Brain microvascular endothelial cell (primary cell): Measurements from ENCODE around the gene PCDHGA9.
"Not testable (repeated sequence)": the region's sequence is repeated elsewhere in the genome, so short reads cannot be mapped to it uniquely, and the experiment has no call there.

Experiments
- DNase-seq: peaks from one replicate; pipeline ENCODE4 v3.0.0-alpha.2; 2020
- H3K27ac ChIP-seq: fragments of 250-450 bp; sonication (Bioruptor Pico); 2 replicates; pipeline ENCODE4 v1.5.1; 2020; ENCODE audit warnings: mild to moderate bottlenecking, moderate library complexity
- H3K27me3 ChIP-seq: fragments of 250-450 bp; sonication (Bioruptor Pico); replicated peaks from 2 replicates; pipeline ENCODE4 v1.5.1; 2020; ENCODE audit warnings: mild to moderate bottlenecking
- H3K36me3 ChIP-seq: fragments of 250-450 bp; sonication (Bioruptor Pico); replicated peaks from 2 replicates; pipeline ENCODE4 v1.5.1; 2020; ENCODE audit warnings: mild to moderate bottlenecking
- H3K4me3 ChIP-seq: 2 replicates; pipeline ENCODE4 v1.5.1; 2011; ENCODE audit warnings: low read depth, mild to moderate bottlenecking, control low read depth, low read length, moderate library complexity
- CTCF ChIP-seq: IDR thresholded peaks from 2 replicates; pipeline ENCODE4 v1.5.1; 2011; ENCODE audit warnings: low read depth, mild to moderate bottlenecking, moderate library complexity, low read length, control low read depth, inconsistent platforms; ENCODE audit errors: missing control alignments
- in situ Hi-C: cut with HindIII; loops from 2 replicates; pipeline ENCODE4 v1.10.0; 2017; ENCODE audit warnings: low sequenced_read_pairs, low pct_ligation_motif_present

Gene PCDHGA9

GRCh38 chr5:141411575-141411974 lies 9.0 kb downstream of the PCDHGA9 start:
- in situ Hi-C loops, result loop anchor here (25.0 kb wide), 1 partner anchor 101 kb away; no protein-coding TSS in a partner anchor
- no peak for DNase-seq
- TF ChIP-seq CTCF, result no peak
- Histone ChIP-seq H3K36me3 (no peaks in the 10 kb centered on the region), H3K4me3 (no peak overlapping the region), H3K27ac (no peak overlapping the region), H3K27me3 (no peaks in the 10 kb centered on the region)

- peak; percentile 66 for DNase-seq
- H3K27me3 ChIP-seq, result no peaks in the 10 kb centered on the region
- H3K36me3 ChIP-seq, result no peaks in the 10 kb centered on the region
- in situ Hi-C loops, result loop anchor here (25.0 kb wide), 1 partner anchor 99 kb away; no protein-coding TSS in a partner anchor
- peak; percentile 79 for TF ChIP-seq CTCF
- H3K4me3 ChIP-seq, result peak within 1 kb of the TSS; percentile 55
- no peak within 1 kb of the TSS for H3K27ac ChIP-seq
Observed at GRCh38 chr5:141412854-141413539, 10.4 kb downstream of the PCDHGA9 start, which contains the start of gene PCDHGA10. PCDHGA10 (plus strand) TSS chr5:141412987; CDS start chr5:141413176, 189 bp downstream.

- no peak for DNase-seq
- no peak for TF ChIP-seq CTCF
- H3K27ac ChIP-seq, result no peak overlapping the region
- no peaks in the 10 kb centered on the region for H3K27me3 ChIP-seq
- no peaks in the 10 kb centered on the region for H3K36me3 ChIP-seq
- in situ Hi-C loops, result loop anchor here (25.0 kb wide), 1 partner anchor 99 kb away; no protein-coding TSS in a partner anchor
- peak overlapping the region; percentile 55 for H3K4me3 ChIP-seq
Observed at GRCh38 chr5:141413540-141414069, 11.0 kb downstream of the PCDHGA9 start.

- H3K27me3 ChIP-seq, DNase-seq: not testable (repeated sequence)
Observed at GRCh38 chr5:141414548-141415274, 12.1 kb downstream of the PCDHGA9 start.

GRCh38 chr5:141415275-141415618 lies 12.7 kb downstream of the PCDHGA9 start:
- H3K4me3 ChIP-seq, H3K27ac ChIP-seq, H3K36me3 ChIP-seq, H3K27me3 ChIP-seq, DNase-seq: not testable (repeated sequence)
- in situ Hi-C loops, result loop anchor here (25.0 kb wide), 1 partner anchor 97 kb away; no protein-coding TSS in a partner anchor

More at GRCh38 chr5:141414548-141415274, 12.1 kb downstream of the PCDHGA9 start:
- in situ Hi-C loops, result loop anchor here (25.0 kb wide), 1 partner anchor 98 kb away; no protein-coding TSS in a partner anchor
- H3K27ac ChIP-seq, H3K4me3 ChIP-seq, H3K36me3 ChIP-seq: not testable (repeated sequence)

- Histone ChIP-seq H3K27ac (peak within 1 kb of the TSS; percentile 48), H3K4me3 (peak within 1 kb of the TSS; percentile 54)
- H3K36me3 ChIP-seq, H3K27me3 ChIP-seq: not testable (repeated sequence)
- in situ Hi-C loops, result loop anchor here (25.0 kb wide), 1 partner anchor 95 kb away; no protein-coding TSS in a partner anchor
- DNase-seq, result peak; percentile 74
- TF ChIP-seq CTCF, result peak; percentile 84
Observed at GRCh38 chr5:141417494-141418172, 15.1 kb downstream of the PCDHGA9 start, which contains the start of gene PCDHGB7. PCDHGB7 (plus strand) TSS chr5:141417677; CDS start chr5:141417860, 183 bp downstream.
